Endothelial cell of umbilical vein (primary cell): ENCODE data around the gene TUSC2. TPM values are rescaled to one million over a fixed set of nuclear protein-coding genes. Genes with fewer than 3 reads are reported as not detected.

Experiments used
- BruUV-seq: library from RNA; stranded (reverse); fragments of 400-500 nt; replicated peaks from 2 replicates; lab custom pipeline; 2021; lab: Mats Ljungman, UMichigan
- CTCF ChIA-PET: fragments of 300-600, 350-600 bp; sonication (Branson Sonifier 250); formaldehyde crosslinking; loops from one replicate; lab custom pipeline; 2021; ENCODE audit warnings: antibody characterized with exemption, inconsistent platforms; lab: Charles Lee
- POLR2A ChIA-PET: fragments of 300-600, 350-600 bp; sonication (Branson Sonifier 250); formaldehyde crosslinking; loops from one replicate; lab custom pipeline; 2021; ENCODE audit warnings: antibody characterized with exemption, inconsistent platforms; lab: Charles Lee
- DNase-seq: peaks from one replicate; pipeline ENCODE4 v3.0.0-alpha.2; 2011; ENCODE audit warnings: low read depth, low spot score
- FAIRE-seq: peaks from 2 replicates; lab custom pipeline; 2011; peaks lifted over from hg19 to GRCh38; lab: Jason Lieb, UNC
- H2AFZ ChIP-seq: 2 replicates; pipeline ENCODE4 v1.6.0; 2012; ENCODE audit warnings: low read depth, low read length, control low read depth, inconsistent platforms
- H3K27ac ChIP-seq: 2 replicates; pipeline ENCODE4 v1.5.1; 2011; ENCODE audit warnings: low read depth, mild to moderate bottlenecking, control low read depth, low read length, moderate library complexity; ENCODE audit not compliant: insufficient read depth
- H3K27me3 ChIP-seq, 2 experiments: 2 replicates each; pipeline versions ENCODE4 v1.6.0 to v1.6.1; 2011; ENCODE audit warnings: low read length in 2 of 2, mixed read lengths in 1 of 2; ENCODE audit not compliant: control insufficient read depth in 2 of 2, insufficient read depth in 2 of 2
- H3K36me3 ChIP-seq, 2 experiments: 2 replicates in 1 of 2; 3 replicates in 1 of 2; pipeline ENCODE4 v1.5.1; 2011; ENCODE audit warnings: low read length in 2 of 2, mild to moderate bottlenecking in 1 of 2, moderate library complexity in 1 of 2; ENCODE audit not compliant: control insufficient read depth in 2 of 2, insufficient read depth in 2 of 2; ENCODE audit errors: extremely low read depth in 1 of 2
- H3K4me1 ChIP-seq: 3 replicates; pipeline ENCODE4 v1.5.1; 2011; ENCODE audit warnings: mild to moderate bottlenecking, low read length; ENCODE audit not compliant: control insufficient read depth, insufficient read depth; ENCODE audit errors: extremely low read depth
- H3K4me2 ChIP-seq: 2 replicates; pipeline ENCODE4 v1.6.1; 2011; ENCODE audit warnings: low read length, control low read depth, mixed read lengths; ENCODE audit not compliant: insufficient read depth
- H3K4me3 ChIP-seq, 3 experiments: fragments of 200-600 bp in 1 of 3; sonication (generic), shearing (Covaris generic) in 1 of 3; replicated peaks in 1 of 3; 2 replicates each; pipeline ENCODE4 v1.5.1; 2011 to 2016; ENCODE audit warnings: control low read depth in 3 of 3, low read length in 3 of 3, mild to moderate bottlenecking in 2 of 3, inconsistent platforms in 1 of 3, low read depth in 1 of 3, moderate library complexity in 1 of 3; ENCODE audit not compliant: insufficient read depth in 1 of 3
- H3K79me2 ChIP-seq: 2 replicates; pipeline ENCODE4 v1.6.0; 2012; ENCODE audit warnings: low read length, inconsistent platforms; ENCODE audit not compliant: control insufficient read depth, insufficient read depth
- H3K9ac ChIP-seq: replicated peaks from 2 replicates; pipeline ENCODE3; 2011; ENCODE audit warnings: low read length, control low read depth; ENCODE audit not compliant: insufficient read depth; ENCODE audit errors: extremely low read depth
- H3K9me1 ChIP-seq: replicated peaks from 3 replicates; pipeline ENCODE4 v1.6.0; 2011; ENCODE audit warnings: mild to moderate bottlenecking, low read length; ENCODE audit not compliant: control insufficient read depth, insufficient read depth; ENCODE audit errors: extremely low read depth
- H3K9me3 ChIP-seq: replicated peaks from 2 replicates; pipeline ENCODE4 v1.5.1; 2012; ENCODE audit warnings: low read length, inconsistent platforms; ENCODE audit not compliant: control insufficient read depth, insufficient read depth
- H4K20me1 ChIP-seq: replicated peaks from 2 replicates; pipeline ENCODE3; 2011; ENCODE audit warnings: mild to moderate bottlenecking, low read length; ENCODE audit not compliant: control insufficient read depth, insufficient read depth; ENCODE audit errors: extremely low read depth
- EZH2 ChIP-seq: IDR thresholded peaks from 2 replicates; pipeline ENCODE4 v1.6.1; 2012; ENCODE audit warnings: borderline replicate concordance, low read depth, mild to moderate bottlenecking, moderate library complexity, low read length, inconsistent platforms; ENCODE audit not compliant: severe bottlenecking
- FOS ChIP-seq: IDR thresholded peaks from 2 replicates; pipeline ENCODE4 v1.6.1; 2011; ENCODE audit warnings: mild to moderate bottlenecking, low read length, moderate library complexity, borderline replicate concordance; ENCODE audit not compliant: insufficient read depth
- GATA2 ChIP-seq: IDR thresholded peaks from 2 replicates; pipeline ENCODE4 v1.7.0; 2011; ENCODE audit warnings: low read depth, mild to moderate bottlenecking, moderate library complexity, mixed read lengths, low read length; ENCODE audit not compliant: insufficient read length, insufficient read depth
- JUN ChIP-seq: IDR thresholded peaks from 2 replicates; pipeline ENCODE4 v1.6.1; 2011; ENCODE audit warnings: borderline replicate concordance, low read depth; ENCODE audit not compliant: insufficient read length, insufficient read depth
- MYC ChIP-seq: IDR thresholded peaks from one replicate; pipeline ENCODE4 v1.6.1; 2011; ENCODE audit warnings: mild to moderate bottlenecking, low read depth, low read length
- POLR2A ChIP-seq: IDR thresholded peaks from 2 replicates; pipeline ENCODE4 v1.6.1; 2012; ENCODE audit warnings: low read depth, mild to moderate bottlenecking, control low read depth, low read length
- POLR2AphosphoS5 ChIP-seq: IDR thresholded peaks from 2 replicates; pipeline ENCODE4 v1.6.1; 2012; ENCODE audit warnings: low read depth, mild to moderate bottlenecking, control low read depth, low read length, moderate library complexity; ENCODE audit not compliant: insufficient read depth
- dilution Hi-C: fragments of 300-500 bp; cut with MboI; formaldehyde crosslinking; loops from one replicate; pipeline ENCODE4 v1.15.0; 2019; ENCODE audit warnings: low sequenced_read_pairs; ENCODE audit not compliant: extremely low pct_ligation_motif_present
- intact Hi-C: fragments of 100-400 bp; cut with micrococcal nuclease; formaldehyde crosslinking; loops from one replicate; pipeline ENCODE4 v1.10.0; 2022
- polyA plus RNA-seq, 4 experiments: library from polyadenylated mRNA; depleted of rRNA in 3 of 4; stranded (reverse) in 3 of 4; unstranded in 1 of 4; fragments of >200 nt; gene quantifications; 2 replicates each; pipeline versions ENCODE4 v1.2.1 to v1.2.3, GENCODE V29; 2011 to 2012; ENCODE audit warnings: missing spikeins in 1 of 4
- total RNA-seq: library from RNA; stranded (reverse); gene quantifications from 2 replicates; pipeline ENCODE4 v1.2.3, GENCODE V29; 2021
- TF ChIP-seq, protein P1 (sequence below), 2 donors: IDR thresholded peaks; 1 replicate in 1 of 2; 2 replicates in 1 of 2; pipeline ENCODE4 v1.5.1; 2011; ENCODE audit warnings: low read length in 2 of 2, mild to moderate bottlenecking in 2 of 2, moderate library complexity in 2 of 2, control low read depth in 1 of 2, inconsistent platforms in 1 of 2, low read depth in 1 of 2; ENCODE audit not compliant: insufficient read depth in 1 of 2; ENCODE audit errors: extremely low read depth in 1 of 2
- TF ChIP-seq, protein P2 (sequence below): IDR thresholded peaks from 2 replicates; pipeline ENCODE4 v1.6.1; 2011; ENCODE audit not compliant: insufficient read depth, insufficient read length

The TUSC2 gene
- total and polyA plus RNA-seq, 2 donors (not counting 3 experiments of a cell fraction or from before 2014, with no cell fraction given) = 30.0 to 89.0 TPM

DNA sequence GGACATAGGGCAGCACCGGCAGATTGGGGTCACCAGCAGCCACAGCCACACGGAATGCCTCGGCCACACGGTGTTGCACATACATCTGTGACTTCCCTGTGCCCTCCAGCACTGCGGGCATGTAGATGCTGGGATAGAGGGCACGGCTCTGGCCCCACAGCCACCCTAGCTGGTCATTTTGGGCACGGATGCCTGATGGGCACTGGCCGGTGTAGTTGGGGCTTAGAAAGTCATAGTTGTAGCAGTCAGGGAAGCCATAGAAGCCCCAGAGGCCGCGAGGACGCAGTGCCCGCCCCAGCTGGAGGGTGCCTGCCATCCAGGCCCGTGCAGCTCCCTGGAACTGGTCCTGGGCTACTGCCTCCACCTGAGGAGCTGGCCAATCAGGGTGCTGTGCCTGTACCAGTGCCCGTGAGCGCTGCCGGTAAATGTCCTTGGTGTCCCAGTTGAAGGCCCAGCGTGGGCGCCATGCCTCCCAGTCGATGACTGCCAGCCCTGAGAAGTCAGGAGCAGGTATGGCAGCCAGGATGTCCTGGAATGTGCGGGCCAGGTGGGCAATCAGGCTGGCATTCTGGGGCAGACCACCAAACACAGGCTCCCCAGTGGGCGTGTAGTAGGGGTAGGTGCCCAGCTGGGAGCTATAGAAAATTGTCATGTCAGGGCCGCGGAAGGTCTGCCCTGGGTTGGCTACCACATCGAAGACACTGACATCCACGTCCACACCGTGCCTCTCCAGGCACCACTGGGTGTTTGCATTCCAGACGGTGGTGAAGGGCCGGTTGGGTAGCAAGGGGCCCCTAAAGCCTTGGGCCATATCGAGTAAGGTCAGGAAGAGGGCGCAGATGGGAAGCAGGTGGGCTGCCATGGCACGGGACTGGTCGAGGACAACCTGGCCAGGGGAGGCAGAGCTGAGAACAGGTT, 25.7 kb downstream of the TUSC2 start:
- no peak overlapping the region for H2AFZ ChIP-seq
- H3K9me3 ChIP-seq = no peaks in the 10 kb centered on the region
- BruUV-seq = no TSS peak
- no peaks in the 10 kb centered on the region for H3K36me3 ChIP-seq
- H3K79me2 ChIP-seq = no peaks in the 10 kb centered on the region
- H3K9ac ChIP-seq = no peak overlapping the region
- no peak overlapping the region for H3K4me2 ChIP-seq
- TF ChIP-seq FOS = no peak
- peak; percentile 3 for TF ChIP-seq POLR2A
- DNase-seq (no peak), FAIRE-seq (no peak)
- H4K20me1 ChIP-seq = no peaks in the 10 kb centered on the region
- CTCF ChIA-PET = interaction anchor here (6.6 kb wide), 1 partner anchor 22 kb away, joined by 48 read pairs; the partner anchor contains the start of gene HYAL2
- intact Hi-C loops = no loop called here
- no peak overlapping the region for H3K27ac ChIP-seq
- no peaks in the 10 kb centered on the region for H3K9me1 ChIP-seq
- peaks cover 25% of the 10 kb centered on the region for H3K4me1 ChIP-seq
- no peaks in the 10 kb centered on the region for H3K27me3 ChIP-seq
- POLR2A ChIA-PET = no interaction called here
- H3K4me3 ChIP-seq = no peak overlapping the region
- dilution Hi-C loops = no loop called here

DNA sequence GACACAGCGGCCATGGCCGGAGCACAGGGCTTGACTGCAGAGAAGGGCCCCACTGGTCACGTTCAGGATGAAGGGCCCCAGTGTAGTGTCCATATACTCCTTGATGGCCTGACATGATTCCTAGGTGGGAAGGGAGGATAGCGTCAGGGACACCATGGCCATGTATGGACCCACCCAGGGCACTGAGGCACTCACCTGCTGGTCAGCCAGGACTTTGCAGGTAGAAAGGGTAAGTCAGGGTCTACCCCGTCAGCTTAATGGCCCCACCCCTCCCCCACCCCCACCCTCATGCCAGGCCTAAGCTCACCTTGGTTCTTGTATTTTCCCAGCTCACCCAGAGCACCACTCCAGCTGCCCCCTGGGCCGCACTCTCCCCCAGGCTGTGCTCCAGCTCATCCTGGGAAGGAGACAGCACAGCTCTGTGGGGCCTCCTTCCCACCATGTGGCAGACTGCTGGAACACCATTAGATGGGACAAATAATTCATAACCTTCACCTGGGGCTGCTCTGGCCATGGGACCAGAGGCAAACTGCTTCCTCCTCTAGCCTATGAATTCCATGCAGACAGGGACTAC, 27.3 kb downstream of the TUSC2 start:
- no TSS peak for BruUV-seq
- peak overlapping the region; percentile 50 for H3K27ac ChIP-seq
- H3K27me3 ChIP-seq = no peaks in the 10 kb centered on the region
- POLR2A ChIA-PET = no interaction called here
- H3K4me3 ChIP-seq = no peak overlapping the region
- no peaks in the 10 kb centered on the region for H3K79me2 ChIP-seq
- CTCF ChIA-PET = no interaction called here
- H4K20me1 ChIP-seq = no peaks in the 10 kb centered on the region
- H3K4me2 ChIP-seq = peak overlapping the region; percentile 42
- intact Hi-C loops (no loop called here), dilution Hi-C loops (no loop called here)
- H3K9me3 ChIP-seq = no peaks in the 10 kb centered on the region
- DNase-seq (no peak), FAIRE-seq (no peak)
- H3K9me1 ChIP-seq = no peaks in the 10 kb centered on the region
- H3K36me3 ChIP-seq = no peaks in the 10 kb centered on the region
- TF ChIP-seq JUN = no peak
- TF ChIP-seq FOS = no peak
- TF ChIP-seq, protein P1, sequence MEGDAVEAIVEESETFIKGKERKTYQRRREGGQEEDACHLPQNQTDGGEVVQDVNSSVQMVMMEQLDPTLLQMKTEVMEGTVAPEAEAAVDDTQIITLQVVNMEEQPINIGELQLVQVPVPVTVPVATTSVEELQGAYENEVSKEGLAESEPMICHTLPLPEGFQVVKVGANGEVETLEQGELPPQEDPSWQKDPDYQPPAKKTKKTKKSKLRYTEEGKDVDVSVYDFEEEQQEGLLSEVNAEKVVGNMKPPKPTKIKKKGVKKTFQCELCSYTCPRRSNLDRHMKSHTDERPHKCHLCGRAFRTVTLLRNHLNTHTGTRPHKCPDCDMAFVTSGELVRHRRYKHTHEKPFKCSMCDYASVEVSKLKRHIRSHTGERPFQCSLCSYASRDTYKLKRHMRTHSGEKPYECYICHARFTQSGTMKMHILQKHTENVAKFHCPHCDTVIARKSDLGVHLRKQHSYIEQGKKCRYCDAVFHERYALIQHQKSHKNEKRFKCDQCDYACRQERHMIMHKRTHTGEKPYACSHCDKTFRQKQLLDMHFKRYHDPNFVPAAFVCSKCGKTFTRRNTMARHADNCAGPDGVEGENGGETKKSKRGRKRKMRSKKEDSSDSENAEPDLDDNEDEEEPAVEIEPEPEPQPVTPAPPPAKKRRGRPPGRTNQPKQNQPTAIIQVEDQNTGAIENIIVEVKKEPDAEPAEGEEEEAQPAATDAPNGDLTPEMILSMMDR (IDR thresholded peaks at IDR 0.05; ENCODE audit: extremely low read depth in 1 of 2, insufficient read depth in 1 of 2, low read depth in 1 of 2, low read length in 2 of 2) = no peak
- TF ChIP-seq POLR2A = no peak
- TF ChIP-seq POLR2AphosphoS5 = no peak
- TF ChIP-seq EZH2 = no peak
- TF ChIP-seq GATA2 = no peak
- TF ChIP-seq, protein P2, sequence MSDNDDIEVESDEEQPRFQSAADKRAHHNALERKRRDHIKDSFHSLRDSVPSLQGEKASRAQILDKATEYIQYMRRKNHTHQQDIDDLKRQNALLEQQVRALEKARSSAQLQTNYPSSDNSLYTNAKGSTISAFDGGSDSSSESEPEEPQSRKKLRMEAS = no peak
- TF ChIP-seq MYC = no peak
- H3K9ac ChIP-seq = no peak overlapping the region
- no peak overlapping the region for H2AFZ ChIP-seq
- H3K4me1 ChIP-seq = peaks cover 25% of the 10 kb centered on the region
